Epithelial cell of esophagus (primary cell): ENCODE results near the gene USP20.

ENCODE experiments used
- DNase-seq: peaks from one replicate; pipeline ENCODE4 v3.0.0; 2010; ENCODE audit warnings: low read depth
- H3K4me3 ChIP-seq: 2 replicates; pipeline ENCODE4 v1.5.1; 2011; ENCODE audit warnings: mild to moderate bottlenecking, low read length, control low read depth
- TF ChIP-seq, protein P1 (sequence below): IDR thresholded peaks from 2 replicates; pipeline ENCODE4 v1.5.1; 2011; ENCODE audit warnings: low read depth, mild to moderate bottlenecking, low read length, control low read depth, inconsistent platforms; ENCODE audit not compliant: insufficient read depth; ENCODE audit errors: missing control alignments

Gene USP20

DNA sequence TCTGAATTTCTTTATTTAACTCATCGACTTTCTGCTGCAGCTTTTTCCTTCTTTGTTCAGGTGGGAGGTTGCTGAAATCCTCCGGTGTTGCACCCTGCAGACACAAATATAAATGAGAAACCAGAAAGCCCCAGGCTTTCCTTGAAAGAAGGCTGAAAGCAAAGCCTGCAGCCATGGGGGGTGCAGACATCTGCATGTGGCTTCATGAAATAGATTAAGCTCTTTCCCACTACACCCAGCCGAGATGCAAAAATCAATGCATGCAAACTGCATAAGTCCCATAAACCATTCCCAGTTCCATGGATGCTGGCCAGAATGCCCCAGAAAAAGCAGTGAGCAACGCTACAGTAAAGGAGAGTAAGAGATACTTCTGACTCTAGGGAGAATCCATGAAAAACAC lies 73.6 kb downstream of the USP20 start:
- H3K4me3 ChIP-seq, result no peak overlapping the region
- DNase-seq, result no peak

DNA sequence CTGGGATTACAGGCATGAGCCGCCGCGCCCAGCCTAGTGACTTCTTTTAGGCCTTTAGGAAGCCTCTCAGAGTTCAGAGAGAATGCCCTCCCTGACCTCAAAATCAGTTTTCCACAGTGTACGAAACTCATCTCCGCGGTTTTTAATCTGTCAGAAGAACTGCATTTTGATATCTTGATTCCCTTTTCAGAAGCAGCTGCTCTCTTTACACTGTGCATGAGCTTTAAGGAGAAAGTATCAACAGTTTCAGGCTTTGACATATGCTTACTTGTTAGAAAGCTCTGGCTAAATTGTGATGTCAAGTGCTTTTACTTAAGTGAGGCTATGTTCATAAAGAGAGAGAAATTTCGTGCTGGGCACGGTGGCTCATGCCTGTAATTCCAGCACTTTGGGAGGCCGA lies 74.6 kb downstream of the USP20 start:
- no peak for DNase-seq
- H3K4me3 ChIP-seq, result no peak overlapping the region
- TF ChIP-seq, protein P1, sequence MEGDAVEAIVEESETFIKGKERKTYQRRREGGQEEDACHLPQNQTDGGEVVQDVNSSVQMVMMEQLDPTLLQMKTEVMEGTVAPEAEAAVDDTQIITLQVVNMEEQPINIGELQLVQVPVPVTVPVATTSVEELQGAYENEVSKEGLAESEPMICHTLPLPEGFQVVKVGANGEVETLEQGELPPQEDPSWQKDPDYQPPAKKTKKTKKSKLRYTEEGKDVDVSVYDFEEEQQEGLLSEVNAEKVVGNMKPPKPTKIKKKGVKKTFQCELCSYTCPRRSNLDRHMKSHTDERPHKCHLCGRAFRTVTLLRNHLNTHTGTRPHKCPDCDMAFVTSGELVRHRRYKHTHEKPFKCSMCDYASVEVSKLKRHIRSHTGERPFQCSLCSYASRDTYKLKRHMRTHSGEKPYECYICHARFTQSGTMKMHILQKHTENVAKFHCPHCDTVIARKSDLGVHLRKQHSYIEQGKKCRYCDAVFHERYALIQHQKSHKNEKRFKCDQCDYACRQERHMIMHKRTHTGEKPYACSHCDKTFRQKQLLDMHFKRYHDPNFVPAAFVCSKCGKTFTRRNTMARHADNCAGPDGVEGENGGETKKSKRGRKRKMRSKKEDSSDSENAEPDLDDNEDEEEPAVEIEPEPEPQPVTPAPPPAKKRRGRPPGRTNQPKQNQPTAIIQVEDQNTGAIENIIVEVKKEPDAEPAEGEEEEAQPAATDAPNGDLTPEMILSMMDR, result no peak

More for the DNA sequence above, 73.6 kb downstream of the USP20 start:
- TF ChIP-seq, protein P1, result no peak

DNA sequence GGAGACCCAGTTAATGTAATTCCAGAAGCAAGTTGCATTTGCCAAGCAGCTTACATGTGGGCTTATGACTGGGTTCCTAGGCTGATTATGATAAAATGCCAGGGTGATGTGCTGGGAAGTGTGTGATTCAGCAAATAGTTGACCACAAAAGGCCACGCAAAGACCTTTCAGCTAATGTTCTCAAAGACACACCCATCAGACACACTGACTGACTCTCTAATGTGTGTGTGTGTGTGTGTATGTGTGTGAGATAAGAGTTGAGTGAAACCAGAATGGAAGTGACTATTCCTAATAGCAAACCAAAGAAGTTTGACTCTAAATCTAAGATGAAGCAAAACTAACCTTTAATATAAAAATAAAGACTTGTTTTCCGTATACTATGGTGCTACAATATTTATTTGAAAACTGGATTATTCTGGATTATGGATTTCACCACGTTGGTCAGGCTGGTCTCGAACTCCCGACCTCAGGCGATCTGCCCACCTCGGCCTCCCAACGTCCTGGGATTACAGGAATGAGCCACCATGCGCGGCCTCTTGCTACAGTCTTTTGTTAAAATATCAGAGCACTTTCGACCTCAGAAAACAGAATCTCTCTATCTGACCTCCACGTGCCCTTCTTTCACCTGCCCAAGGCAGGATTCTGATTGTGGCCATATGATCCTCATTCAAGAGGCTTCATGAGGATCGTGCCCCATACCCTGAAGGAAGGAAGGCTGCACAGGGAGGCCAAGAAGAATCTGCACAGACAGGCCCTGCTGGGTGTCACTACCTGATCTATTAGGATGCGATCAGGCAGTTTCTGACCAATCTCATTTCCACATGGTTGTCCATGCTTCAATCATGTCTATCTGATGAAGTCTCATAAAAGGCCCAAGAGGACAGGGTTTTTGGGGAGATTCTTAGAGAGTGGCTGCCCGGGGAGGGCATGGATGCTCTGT lies 75.6 kb downstream of the USP20 start:
- TF ChIP-seq, protein P1, result no peak
- H3K4me3 ChIP-seq, result no peak overlapping the region
- peak; percentile 99 for DNase-seq

DNA sequence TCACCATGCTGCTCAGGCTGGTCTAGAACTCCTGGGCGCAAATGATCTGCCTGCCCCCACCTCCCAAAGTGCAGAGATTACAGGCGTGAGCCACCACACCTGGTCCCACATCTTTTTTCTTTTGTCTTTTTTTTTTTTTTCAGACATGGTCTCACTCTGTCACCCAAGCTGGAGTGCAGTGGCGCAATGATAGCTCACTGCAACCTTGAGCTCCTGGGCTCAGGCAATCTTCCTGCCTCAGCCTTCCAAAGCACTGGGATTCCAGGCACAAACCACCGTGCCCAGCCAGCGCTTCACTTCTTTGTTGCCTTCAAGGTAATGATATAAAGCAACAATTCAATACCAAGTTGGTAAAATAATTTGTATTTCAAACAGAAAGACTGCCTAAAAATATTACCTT lies 78.8 kb downstream of the USP20 start:
- DNase-seq, result no peak
- TF ChIP-seq, protein P1, result no peak

GRCh38 chr9:129916707-129917106 lies 81.4 kb downstream of the USP20 start:
- TF ChIP-seq, protein P1, result no peak
- H3K4me3 ChIP-seq, result no peak overlapping the region
- no peak for DNase-seq

More for the DNA sequence above, 78.8 kb downstream of the USP20 start:
- no peak overlapping the region for H3K4me3 ChIP-seq

DNA sequence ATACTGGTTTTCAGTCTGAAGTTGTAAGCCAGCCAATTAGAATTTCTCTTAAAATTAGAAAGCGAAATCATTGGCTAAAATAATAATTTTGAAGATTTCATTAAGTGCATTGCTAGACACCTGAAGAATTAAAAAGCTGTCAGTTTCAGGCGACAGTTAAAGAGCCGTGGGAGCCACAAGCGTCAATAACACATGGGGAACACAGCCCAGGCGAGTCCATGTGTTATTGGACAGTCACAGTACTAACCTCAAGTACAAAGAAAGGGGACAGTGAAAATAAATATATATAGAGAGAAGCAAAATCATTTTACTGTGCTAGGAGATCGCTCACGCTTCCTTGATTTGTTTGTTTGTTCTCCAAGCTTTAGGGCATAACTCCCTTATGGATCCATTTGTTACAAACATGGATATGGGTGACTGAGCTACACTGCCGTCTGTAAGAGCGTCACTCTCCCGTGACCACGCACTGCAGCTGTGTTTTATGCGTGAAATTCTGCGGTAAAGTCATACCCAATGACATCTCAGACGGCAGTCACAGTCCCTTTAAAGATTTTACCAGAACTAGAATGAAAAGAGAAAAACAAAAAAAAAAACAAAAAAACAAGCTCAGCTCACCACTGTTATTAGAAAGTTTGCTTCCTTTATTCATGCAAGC lies 83.2 kb downstream of the USP20 start:
- TF ChIP-seq, protein P1, result no peak

More for the DNA sequence above, 83.2 kb downstream of the USP20 start:
- H3K4me3 ChIP-seq, result no peak overlapping the region
- no peak for DNase-seq
